Osteocyte (in vitro differentiated cells): Measurements from ENCODE around the gene BGN. TPM values are rescaled to one million over a fixed set of nuclear protein-coding genes. Genes with fewer than 3 reads are reported as not detected.

Experiments
- DNase-seq: peaks from one replicate; pipeline ENCODE4 v3.0.0; 2021; ENCODE audit warnings: mixed read lengths; ENCODE audit not compliant: unreplicated experiment; ENCODE audit errors: extremely low spot score
- H3K27ac Mint-ChIP-seq: one replicate; pipeline ENCODE4 v1.8.0; 2021; ENCODE audit warnings: mild to moderate bottlenecking, mixed read lengths; ENCODE audit not compliant: unreplicated experiment
- H3K27me3 Mint-ChIP-seq: one replicate; pipeline ENCODE4 v1.8.0; 2021; ENCODE audit warnings: mixed read lengths; ENCODE audit not compliant: unreplicated experiment
- H3K36me3 Mint-ChIP-seq: one replicate; pipeline ENCODE4 v1.8.0; 2021; ENCODE audit warnings: mixed read lengths; ENCODE audit not compliant: unreplicated experiment
- H3K4me1 Mint-ChIP-seq: one replicate; pipeline ENCODE4 v1.8.0; 2021; ENCODE audit warnings: mixed read lengths; ENCODE audit not compliant: unreplicated experiment
- H3K4me3 Mint-ChIP-seq: one replicate; pipeline ENCODE4 v1.8.0; 2021; ENCODE audit warnings: mild to moderate bottlenecking, moderate library complexity, mixed read lengths; ENCODE audit not compliant: unreplicated experiment
- H3K9me3 Mint-ChIP-seq: one replicate; pipeline ENCODE4 v1.8.0; 2021; ENCODE audit warnings: mixed read lengths; ENCODE audit not compliant: unreplicated experiment
- total RNA-seq: library from RNA; stranded (reverse); gene quantifications from 2 replicates; pipeline ENCODE4 v1.2.1, GENCODE V29; 2021
- TF ChIP-seq, protein P1 (sequence below): fragments of 200-600 bp; sonication (generic); IDR thresholded peaks from 2 replicates; pipeline ENCODE4 v1.5.0; 2021; ENCODE audit warnings: antibody characterized with exemption, mild to moderate bottlenecking, moderate library complexity

BGN gene
- total RNA-seq, 1 donor from 2014 or later: 1,633 TPM

DNA sequence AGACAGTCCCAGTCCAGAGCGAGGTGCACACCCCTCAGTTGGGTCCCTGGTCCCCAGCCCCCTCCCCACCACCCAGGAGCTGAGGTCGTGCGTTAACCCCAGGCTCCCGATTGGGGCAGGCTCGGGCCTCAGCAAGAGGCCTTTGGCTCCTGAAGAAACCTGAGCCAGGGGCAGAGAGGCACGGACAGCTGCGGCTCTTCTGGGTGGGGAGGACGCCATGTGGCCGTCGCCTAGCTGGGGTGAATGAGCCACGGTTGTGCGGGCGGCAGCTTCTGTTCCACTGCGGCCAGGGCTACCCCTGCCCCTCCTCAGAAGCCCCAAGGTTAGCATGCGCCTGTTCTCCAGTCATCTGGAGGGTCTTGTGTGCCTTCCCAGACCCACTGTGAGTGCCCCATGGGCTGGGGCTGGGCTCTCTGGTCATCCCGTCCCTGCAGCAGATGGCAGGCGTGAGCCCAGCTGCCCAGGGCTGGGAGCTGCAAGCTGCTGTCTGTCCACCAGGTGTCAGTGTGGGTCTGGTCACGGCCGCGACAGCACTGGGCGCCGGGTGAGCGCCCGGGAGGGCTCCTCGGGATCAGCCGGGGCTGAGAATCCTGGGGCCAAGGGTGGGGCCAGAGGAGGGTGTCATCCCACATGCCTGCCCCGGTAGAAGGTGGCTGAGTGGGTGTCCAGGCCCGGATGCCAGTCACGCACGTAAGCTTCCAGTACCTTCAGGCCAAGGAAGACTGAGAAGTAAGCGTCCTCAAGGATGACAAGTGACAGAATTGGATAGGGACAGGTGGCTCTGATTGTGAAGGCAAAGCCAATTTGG, 44.6 kb downstream of the BGN start:
- no peak overlapping the region for H3K27ac Mint-ChIP-seq
- no peak overlapping the region for H3K4me3 Mint-ChIP-seq
- H3K4me1 Mint-ChIP-seq: no peaks in the 10 kb centered on the region
- H3K9me3 Mint-ChIP-seq: no peaks in the 10 kb centered on the region
- DNase-seq: peak; percentile 91
- TF ChIP-seq, protein P1, sequence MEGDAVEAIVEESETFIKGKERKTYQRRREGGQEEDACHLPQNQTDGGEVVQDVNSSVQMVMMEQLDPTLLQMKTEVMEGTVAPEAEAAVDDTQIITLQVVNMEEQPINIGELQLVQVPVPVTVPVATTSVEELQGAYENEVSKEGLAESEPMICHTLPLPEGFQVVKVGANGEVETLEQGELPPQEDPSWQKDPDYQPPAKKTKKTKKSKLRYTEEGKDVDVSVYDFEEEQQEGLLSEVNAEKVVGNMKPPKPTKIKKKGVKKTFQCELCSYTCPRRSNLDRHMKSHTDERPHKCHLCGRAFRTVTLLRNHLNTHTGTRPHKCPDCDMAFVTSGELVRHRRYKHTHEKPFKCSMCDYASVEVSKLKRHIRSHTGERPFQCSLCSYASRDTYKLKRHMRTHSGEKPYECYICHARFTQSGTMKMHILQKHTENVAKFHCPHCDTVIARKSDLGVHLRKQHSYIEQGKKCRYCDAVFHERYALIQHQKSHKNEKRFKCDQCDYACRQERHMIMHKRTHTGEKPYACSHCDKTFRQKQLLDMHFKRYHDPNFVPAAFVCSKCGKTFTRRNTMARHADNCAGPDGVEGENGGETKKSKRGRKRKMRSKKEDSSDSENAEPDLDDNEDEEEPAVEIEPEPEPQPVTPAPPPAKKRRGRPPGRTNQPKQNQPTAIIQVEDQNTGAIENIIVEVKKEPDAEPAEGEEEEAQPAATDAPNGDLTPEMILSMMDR: peak; percentile 77
- H3K36me3 Mint-ChIP-seq: no peaks in the 10 kb centered on the region
- H3K27me3 Mint-ChIP-seq: no peaks in the 10 kb centered on the region

DNA sequence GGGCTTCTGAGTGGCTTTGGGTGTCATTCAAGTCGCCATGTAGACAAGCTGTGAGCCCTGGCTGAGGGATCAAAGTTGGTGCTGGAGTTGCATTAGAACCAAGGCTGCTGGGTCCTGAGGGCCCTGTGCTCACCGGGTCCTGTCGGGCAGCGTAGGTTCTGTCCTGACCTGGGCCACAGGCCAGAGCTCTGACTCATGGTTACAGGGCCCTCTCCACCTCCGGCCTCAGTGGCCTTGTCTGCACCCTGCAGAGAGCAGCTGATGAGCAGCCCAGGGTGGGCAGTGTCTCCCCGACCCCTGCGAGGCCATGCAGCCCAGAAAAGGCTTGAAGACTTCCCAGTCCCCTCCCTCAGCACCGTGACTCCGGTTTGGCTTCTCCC, 45.2 kb downstream of the BGN start:
- H3K36me3 Mint-ChIP-seq: no peaks in the 10 kb centered on the region
- H3K4me3 Mint-ChIP-seq: no peak overlapping the region
- TF ChIP-seq, protein P1: no peak
- no peak for DNase-seq
- no peak overlapping the region for H3K27ac Mint-ChIP-seq
- no peaks in the 10 kb centered on the region for H3K4me1 Mint-ChIP-seq
- H3K9me3 Mint-ChIP-seq: no peaks in the 10 kb centered on the region
- no peaks in the 10 kb centered on the region for H3K27me3 Mint-ChIP-seq

DNA sequence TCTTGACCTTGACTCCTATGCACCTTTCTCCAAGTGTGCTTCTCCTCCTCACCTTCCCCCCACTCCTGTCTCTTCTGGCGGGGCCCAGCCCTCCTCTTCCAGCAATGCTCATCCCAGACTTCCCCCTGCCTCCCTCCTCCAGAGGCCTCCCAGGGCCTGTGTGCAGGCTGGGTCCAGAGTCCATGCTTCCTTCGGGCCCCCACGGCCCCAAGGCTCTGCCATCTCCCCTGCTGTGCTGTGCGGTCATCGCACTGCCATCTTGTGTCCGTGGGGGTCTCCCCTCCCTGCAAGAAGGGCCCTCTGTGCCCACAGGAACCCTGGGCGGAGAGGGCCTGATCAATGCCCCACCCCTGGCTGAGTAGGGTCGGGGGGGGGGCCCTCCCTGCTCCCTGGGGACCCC, 49.9 kb downstream of the BGN start:
- Mint-ChIP-seq H3K27me3 (peaks cover 8% of the 10 kb centered on the region), H3K4me3 (no peak overlapping the region), H3K27ac (no peak overlapping the region), H3K36me3 (no peaks in the 10 kb centered on the region), H3K9me3 (no peaks in the 10 kb centered on the region), H3K4me1 (no peaks in the 10 kb centered on the region)
- TF ChIP-seq, protein P1: no peak
- DNase-seq: no peak

DNA sequence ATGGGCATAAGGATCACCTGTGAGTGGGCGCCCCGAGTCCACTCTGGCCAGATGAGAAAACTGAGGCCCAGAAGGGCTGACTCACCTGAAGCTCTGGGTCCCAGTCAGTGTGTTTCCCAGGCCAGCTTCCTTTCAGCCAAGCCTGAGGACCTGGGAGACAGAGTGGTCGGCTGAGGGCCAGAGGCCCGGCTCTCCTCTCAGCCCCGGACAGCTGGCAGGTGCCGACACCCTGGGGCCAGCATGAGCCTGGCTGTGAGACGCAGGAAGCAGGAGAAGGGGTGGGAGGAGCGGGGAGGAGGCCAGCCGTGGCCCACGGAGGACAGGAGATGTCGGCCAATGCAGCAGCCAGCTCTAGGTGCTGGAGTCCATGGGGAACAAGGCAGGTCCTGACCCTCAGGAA, 51.6 kb downstream of the BGN start:
- Mint-ChIP-seq H3K4me3 (no peak overlapping the region), H3K27me3 (peaks cover 8% of the 10 kb centered on the region), H3K27ac (no peak overlapping the region), H3K9me3 (no peaks in the 10 kb centered on the region), H3K36me3 (no peaks in the 10 kb centered on the region), H3K4me1 (no peaks in the 10 kb centered on the region)
- no peak for DNase-seq
- TF ChIP-seq, protein P1: no peak

DNA sequence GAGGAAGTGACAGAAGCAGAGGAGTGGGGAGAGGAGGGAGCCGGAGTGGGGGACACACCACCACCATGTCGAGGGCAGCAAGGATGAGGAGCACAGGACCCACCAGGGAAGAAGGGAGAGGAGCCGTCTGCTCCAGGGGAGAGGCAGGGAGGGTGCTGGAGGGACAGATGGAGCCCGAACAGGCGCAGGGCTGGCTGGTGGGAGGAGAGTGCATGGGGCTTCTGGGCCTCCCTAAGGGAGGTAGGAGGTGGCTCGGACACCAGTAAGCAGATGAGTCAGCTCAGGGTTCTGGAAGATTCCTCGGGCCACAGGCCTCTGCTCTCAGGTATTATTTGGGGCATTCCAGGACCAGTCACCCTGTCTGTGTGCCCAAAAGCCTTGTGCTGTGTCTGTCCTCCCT, 52.4 kb downstream of the BGN start:
- TF ChIP-seq, protein P1: no peak
- Mint-ChIP-seq H3K27ac (no peak overlapping the region), H3K27me3 (peaks cover 8% of the 10 kb centered on the region), H3K9me3 (no peaks in the 10 kb centered on the region), H3K4me1 (no peaks in the 10 kb centered on the region), H3K36me3 (no peaks in the 10 kb centered on the region), H3K4me3 (no peak overlapping the region)
- no peak for DNase-seq
